Measurements from ENCODE around the gene SHISA8. TPM values are rescaled to one million over a fixed set of nuclear protein-coding genes. Genes with fewer than 3 reads are reported as not detected.

SHISA8 gene
- total RNA-seq, 1 donor = 0.52 TPM

- H3K4me1 ChIP-seq (ENCODE audit: insufficient read depth, low read length) = peaks cover 48% of the 10 kb centered on the region
- H3K4me3 ChIP-seq (ENCODE audit: low read length) = no peak overlapping the region
- H3K9me3 ChIP-seq (ENCODE audit: low read depth, low read length) = no peaks in the 10 kb centered on the region
- no peaks in the 10 kb centered on the region for H3K27me3 ChIP-seq (ENCODE audit: insufficient read depth, low read length)
These were observed 26.2 kb upstream of the SHISA8 start for GRCh38 chr22:41940832-41941765.

- peaks cover 47% of the 10 kb centered on the region for H3K4me1 ChIP-seq (ENCODE audit: insufficient read depth, low read length)
- no peaks in the 10 kb centered on the region for H3K9me3 ChIP-seq (ENCODE audit: low read depth, low read length)
- H3K27me3 ChIP-seq (ENCODE audit: insufficient read depth, low read length) = no peaks in the 10 kb centered on the region
- peak overlapping the region; percentile 18 for H3K4me3 ChIP-seq (ENCODE audit: low read length)
These were observed 25.3 kb upstream of the SHISA8 start for GRCh38 chr22:41939981-41940831.

- H3K4me1 ChIP-seq (ENCODE audit: insufficient read depth, low read length) = peaks cover 70% of the 10 kb centered on the region
- no peaks in the 10 kb centered on the region for H3K27me3 ChIP-seq (ENCODE audit: insufficient read depth, low read length)
- no peak overlapping the region for H3K4me3 ChIP-seq (ENCODE audit: low read length)
- H3K9me3 ChIP-seq (ENCODE audit: low read depth, low read length) = no peaks in the 10 kb centered on the region
These were observed 22.0 kb upstream of the SHISA8 start for GRCh38 chr22:41936894-41937169.

GRCh38 chr22:41935509-41935908 lies 20.6 kb upstream of the SHISA8 start:
- Histone ChIP-seq H3K4me1 (ENCODE audit: insufficient read depth, low read length) (peaks cover 63% of the 10 kb centered on the region), H3K27me3 (ENCODE audit: insufficient read depth, low read length) (no peaks in the 10 kb centered on the region), H3K4me3 (ENCODE audit: low read length) (no peak overlapping the region), H3K9me3 (ENCODE audit: low read depth, low read length) (no peaks in the 10 kb centered on the region)

- Histone ChIP-seq H3K9me3 (ENCODE audit: low read depth, low read length) (no peaks in the 10 kb centered on the region), H3K4me3 (ENCODE audit: low read length) (no peak overlapping the region), H3K4me1 (ENCODE audit: insufficient read depth, low read length) (peaks cover 62% of the 10 kb centered on the region), H3K27me3 (ENCODE audit: insufficient read depth, low read length) (no peaks in the 10 kb centered on the region)
These were observed 20.1 kb upstream of the SHISA8 start for GRCh38 chr22:41935015-41935351.

GRCh38 chr22:41934284-41935014 lies 19.6 kb upstream of the SHISA8 start:
- Histone ChIP-seq H3K27me3 (ENCODE audit: insufficient read depth, low read length) (no peaks in the 10 kb centered on the region), H3K4me3 (ENCODE audit: low read length) (no peak overlapping the region), H3K9me3 (ENCODE audit: low read depth, low read length) (no peaks in the 10 kb centered on the region), H3K4me1 (ENCODE audit: insufficient read depth, low read length) (peaks cover 59% of the 10 kb centered on the region)

GRCh38 chr22:41933411-41934177 lies 18.7 kb upstream of the SHISA8 start:
- no peak overlapping the region for H3K4me3 ChIP-seq (ENCODE audit: low read length)

GRCh38 chr22:41932353-41932752 lies 17.5 kb upstream of the SHISA8 start:
- peaks cover 3% of the 10 kb centered on the region for H3K27me3 ChIP-seq (ENCODE audit: insufficient read depth, low read length)
- no peaks in the 10 kb centered on the region for H3K9me3 ChIP-seq (ENCODE audit: low read depth, low read length)
- H3K4me1 ChIP-seq (ENCODE audit: insufficient read depth, low read length) = peaks cover 57% of the 10 kb centered on the region
- no peak overlapping the region for H3K4me3 ChIP-seq (ENCODE audit: low read length)

More at GRCh38 chr22:41933411-41934177, 18.7 kb upstream of the SHISA8 start:
- H3K27me3 ChIP-seq (ENCODE audit: insufficient read depth, low read length) = no peaks in the 10 kb centered on the region
- H3K4me1 ChIP-seq (ENCODE audit: insufficient read depth, low read length) = peaks cover 52% of the 10 kb centered on the region
- H3K9me3 ChIP-seq (ENCODE audit: low read depth, low read length) = no peaks in the 10 kb centered on the region

GRCh38 chr22:41931701-41932269 lies 16.9 kb upstream of the SHISA8 start:
- peaks cover 57% of the 10 kb centered on the region for H3K4me1 ChIP-seq (ENCODE audit: insufficient read depth, low read length)
- H3K9me3 ChIP-seq (ENCODE audit: low read depth, low read length) = no peaks in the 10 kb centered on the region
- H3K27me3 ChIP-seq (ENCODE audit: insufficient read depth, low read length) = peaks cover 3% of the 10 kb centered on the region
- no peak overlapping the region for H3K4me3 ChIP-seq (ENCODE audit: low read length)

GRCh38 chr22:41929418-41929810 lies 14.5 kb upstream of the SHISA8 start:
- H3K4me3 ChIP-seq (ENCODE audit: low read length) = no peak overlapping the region
- H3K4me1 ChIP-seq (ENCODE audit: insufficient read depth, low read length) = peaks cover 60% of the 10 kb centered on the region
- peaks cover 12% of the 10 kb centered on the region for H3K27me3 ChIP-seq (ENCODE audit: insufficient read depth, low read length)
- H3K9me3 ChIP-seq (ENCODE audit: low read depth, low read length) = no peaks in the 10 kb centered on the region

GRCh38 chr22:41928593-41929417 lies 13.9 kb upstream of the SHISA8 start:
- Histone ChIP-seq H3K4me1 (ENCODE audit: insufficient read depth, low read length) (peaks cover 54% of the 10 kb centered on the region), H3K27me3 (ENCODE audit: insufficient read depth, low read length) (peaks cover 12% of the 10 kb centered on the region), H3K4me3 (ENCODE audit: low read length) (no peak overlapping the region), H3K9me3 (ENCODE audit: low read depth, low read length) (no peaks in the 10 kb centered on the region)

GRCh38 chr22:41927813-41928212 lies 12.9 kb upstream of the SHISA8 start:
- H3K4me3 ChIP-seq (ENCODE audit: low read length) = no peak overlapping the region
- peaks cover 12% of the 10 kb centered on the region for H3K27me3 ChIP-seq (ENCODE audit: insufficient read depth, low read length)
- peaks cover 44% of the 10 kb centered on the region for H3K4me1 ChIP-seq (ENCODE audit: insufficient read depth, low read length)
- H3K9me3 ChIP-seq (ENCODE audit: low read depth, low read length) = no peaks in the 10 kb centered on the region

GRCh38 chr22:41925783-41926460 lies 11.0 kb upstream of the SHISA8 start:
- Histone ChIP-seq H3K27me3 (ENCODE audit: insufficient read depth, low read length) (peaks cover 12% of the 10 kb centered on the region), H3K9me3 (ENCODE audit: low read depth, low read length) (no peaks in the 10 kb centered on the region), H3K4me1 (ENCODE audit: insufficient read depth, low read length) (peaks cover 35% of the 10 kb centered on the region), H3K4me3 (ENCODE audit: low read length) (peak overlapping the region; percentile 46)
